Measurements from ENCODE around the gene ARHGEF7.
A peak's percentile ranks its signal among the peaks of the same experiment; 100 is the strongest.

The ARHGEF7 gene

DNA sequence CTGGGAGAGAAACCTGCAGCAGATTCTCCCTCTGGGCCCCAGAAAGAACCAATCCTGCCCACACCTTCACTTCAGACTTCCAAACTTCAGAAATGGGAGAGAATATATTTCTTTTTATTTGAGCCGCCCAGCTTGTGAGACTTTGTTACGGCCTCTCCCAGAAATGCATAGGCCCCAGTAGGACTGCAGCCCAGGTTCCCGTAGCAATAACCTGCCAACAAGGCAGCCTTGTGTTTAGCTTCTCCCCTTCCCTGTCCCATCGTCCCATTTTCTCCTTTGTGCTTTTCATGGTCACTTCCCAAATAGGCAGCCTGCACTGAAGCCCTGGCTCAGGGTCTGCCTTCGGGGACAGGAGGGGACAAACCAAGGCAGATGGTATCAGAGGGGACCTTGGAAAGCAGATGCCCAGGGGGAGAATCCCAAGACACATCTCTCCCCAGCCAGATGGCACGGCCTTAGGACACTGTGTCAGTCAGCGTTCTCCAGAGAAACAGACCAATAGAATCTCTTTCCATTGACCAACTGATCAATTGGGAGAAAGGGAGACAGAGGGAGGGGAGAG, 3.7 kb upstream of the ARHGEF7 start:
- no peak for DNase-seq (ENCODE audit: low spot score)

DNA sequence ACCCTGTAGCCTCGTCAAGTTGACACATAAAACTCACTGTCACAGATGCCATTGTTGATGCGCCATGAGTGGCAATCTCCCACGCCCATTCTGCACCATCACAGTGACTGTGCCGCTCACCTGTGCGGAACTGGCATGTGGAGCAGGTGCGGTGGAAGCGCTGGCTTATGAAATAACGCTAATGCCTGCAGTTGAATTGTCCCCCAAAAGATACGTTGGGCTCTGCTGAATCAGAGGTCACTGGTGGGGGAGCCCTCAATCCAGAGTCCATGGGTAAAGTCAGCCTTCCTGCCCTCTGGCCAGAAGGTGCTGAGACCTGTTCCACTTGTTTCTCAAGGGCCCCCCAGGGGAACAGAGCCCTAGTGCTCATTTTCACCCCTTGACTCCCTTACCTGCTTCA, 2.9 kb upstream of the ARHGEF7 start:
- DNase-seq (ENCODE audit: low spot score) = no peak

DNA sequence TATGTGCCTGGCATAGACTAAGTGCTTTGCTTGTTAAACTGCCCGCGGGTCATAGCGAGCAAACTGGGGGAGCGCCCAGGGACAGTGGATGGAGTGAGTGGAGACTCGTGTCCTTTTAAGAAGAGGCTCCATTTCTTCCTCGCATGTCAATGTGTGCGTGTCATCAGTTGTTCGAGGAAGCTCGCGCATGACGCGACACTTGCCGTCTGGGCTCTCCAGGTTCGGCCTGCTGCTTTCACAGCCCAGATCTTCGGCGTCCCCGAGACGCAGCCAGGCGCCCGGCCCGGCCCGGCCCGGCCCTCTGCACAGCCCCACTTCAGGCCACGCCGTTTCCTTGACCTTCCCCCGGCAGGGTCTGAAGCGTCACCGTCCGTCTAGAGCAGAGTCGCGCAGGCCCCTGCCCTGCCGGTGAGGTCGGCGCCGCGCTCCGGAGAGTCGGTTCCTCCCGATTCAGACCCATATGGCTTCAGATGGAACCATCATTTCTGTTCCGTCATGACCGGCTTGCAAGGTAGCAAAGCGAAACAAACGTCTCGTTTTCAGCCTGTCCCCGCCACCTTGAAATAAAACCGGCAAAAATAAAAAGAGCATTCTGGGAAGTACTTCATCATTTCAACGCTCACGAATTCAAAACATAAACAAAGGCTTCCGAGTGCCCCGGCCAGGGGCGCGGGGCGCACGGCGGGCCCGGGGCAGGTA, 599 bp upstream of the ARHGEF7 start:
- peak; percentile 51 for DNase-seq (ENCODE audit: low spot score)

DNA sequence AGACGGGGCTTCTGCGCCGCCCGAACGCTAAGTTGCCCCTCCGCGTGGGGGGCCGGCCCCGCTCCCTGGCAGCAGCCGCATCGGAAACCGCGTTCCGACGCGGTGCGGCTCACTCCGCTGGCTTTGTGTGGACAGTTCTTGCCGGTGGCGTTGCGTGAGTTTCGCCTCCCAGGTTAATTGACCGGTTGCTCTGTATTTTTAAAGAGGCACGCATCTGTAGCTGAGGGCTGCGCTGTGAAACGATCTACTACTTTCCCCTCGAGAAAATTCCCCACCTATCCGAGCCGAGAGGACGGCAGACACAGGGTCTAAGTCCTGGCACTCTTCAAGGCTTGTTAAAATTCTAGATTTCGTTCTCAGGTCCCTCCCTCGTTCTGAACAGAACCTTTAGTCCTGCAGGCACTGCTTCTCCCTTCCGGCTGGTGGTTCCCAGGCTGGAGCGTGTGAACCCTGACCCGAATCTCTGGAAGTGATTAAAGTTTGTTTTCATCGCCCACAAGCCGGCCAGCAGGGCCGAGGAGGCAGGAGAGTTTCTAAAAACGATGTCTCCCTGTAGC, 933 bp downstream of the ARHGEF7 start:
- peak; percentile 37 for DNase-seq (ENCODE audit: low spot score)

DNA sequence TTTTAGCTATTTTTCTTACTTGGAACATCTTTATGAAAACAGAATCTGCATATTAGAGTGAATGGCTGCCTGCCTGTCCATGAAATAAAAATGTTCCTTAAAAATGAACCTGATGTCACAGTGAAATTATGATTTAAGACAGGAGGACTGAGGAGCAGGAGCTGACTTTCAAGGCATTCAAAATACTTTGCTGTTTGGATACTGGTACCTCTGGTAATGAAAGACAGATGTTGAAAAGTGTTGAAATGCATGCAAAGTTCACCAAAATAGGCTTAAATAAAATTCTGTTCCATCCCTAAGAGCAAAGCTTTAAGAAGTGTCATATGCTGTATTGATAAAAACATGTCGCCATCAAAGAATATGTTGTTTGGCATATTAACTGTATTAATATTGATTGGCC, 1.7 kb downstream of the ARHGEF7 start:
- no peak for DNase-seq (ENCODE audit: low spot score)

DNA sequence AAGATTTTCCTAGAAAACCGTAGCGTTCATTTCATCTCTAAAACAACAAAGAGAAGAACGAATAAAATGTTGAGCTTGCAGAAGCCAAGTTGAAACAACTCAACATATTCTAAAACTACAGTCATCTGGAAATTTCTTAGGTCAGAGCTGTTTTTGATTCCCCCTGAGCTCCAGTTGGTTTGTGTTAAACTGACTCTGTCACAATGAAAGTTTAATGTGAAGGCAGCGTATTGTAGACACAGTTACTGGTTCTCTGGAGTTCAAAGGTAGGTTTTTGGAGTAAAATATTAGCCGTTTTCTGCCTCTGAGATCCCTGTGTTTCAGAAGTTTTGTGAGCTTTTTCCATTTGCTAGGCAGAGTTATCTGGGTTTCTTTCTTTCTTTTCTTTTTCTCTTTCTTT, 2.2 kb downstream of the ARHGEF7 start:
- DNase-seq (ENCODE audit: low spot score) = no peak

DNA sequence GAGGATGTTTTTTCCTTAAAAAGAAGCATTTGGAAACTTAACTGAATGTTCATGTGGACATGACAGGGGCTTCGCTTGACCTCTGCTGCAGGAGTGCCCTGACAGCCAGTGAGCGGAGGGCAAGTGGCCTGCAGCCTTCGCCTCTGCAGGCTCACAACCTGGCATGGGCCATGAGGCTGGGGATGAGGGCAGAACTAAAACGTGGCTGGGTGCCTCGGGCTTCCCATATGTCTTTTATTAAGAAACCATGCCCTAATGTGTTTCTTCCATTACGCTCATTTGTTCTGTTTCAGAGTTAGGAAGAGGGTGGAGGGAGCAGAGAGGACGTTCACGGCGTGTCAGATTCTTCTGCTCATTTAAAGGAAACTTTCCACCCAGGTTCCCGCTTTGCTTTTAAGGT, 2.9 kb downstream of the ARHGEF7 start:
- DNase-seq (ENCODE audit: low spot score) = no peak

DNA sequence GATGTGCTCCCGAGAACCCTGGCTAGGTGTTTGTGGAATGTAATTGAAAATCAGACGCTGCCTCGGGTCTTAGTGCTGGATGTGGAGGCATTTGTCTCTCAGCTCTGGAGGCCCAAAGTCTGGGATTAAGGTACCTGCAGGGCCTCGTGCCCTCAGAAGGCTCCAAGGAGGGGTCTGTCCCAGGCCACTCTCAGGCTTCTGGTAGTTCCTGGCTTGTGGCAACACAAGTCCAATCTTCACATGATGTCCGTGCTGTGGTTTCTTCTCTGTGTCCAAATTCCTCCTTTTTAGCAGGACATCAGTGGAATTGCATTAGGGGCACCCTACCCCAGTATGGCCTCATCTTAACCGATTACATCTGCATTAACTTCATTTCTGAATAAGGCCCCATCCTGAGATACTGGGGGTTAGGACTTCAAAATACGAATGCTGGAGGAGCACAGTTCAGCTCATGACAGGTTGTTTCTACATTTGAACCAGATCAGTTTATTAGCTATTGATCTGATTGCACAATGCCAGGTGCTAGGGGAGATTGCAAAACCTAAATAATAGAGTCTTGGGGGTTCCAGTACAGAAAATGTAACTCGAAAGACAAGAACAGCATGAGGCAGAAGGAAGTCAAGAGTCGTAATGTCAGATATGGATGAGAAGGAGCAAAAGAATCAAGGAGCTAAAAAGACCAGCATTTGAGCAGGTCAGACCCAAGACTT, 3.9 kb downstream of the ARHGEF7 start:
- DNase-seq (ENCODE audit: low spot score) = no peak

DNA sequence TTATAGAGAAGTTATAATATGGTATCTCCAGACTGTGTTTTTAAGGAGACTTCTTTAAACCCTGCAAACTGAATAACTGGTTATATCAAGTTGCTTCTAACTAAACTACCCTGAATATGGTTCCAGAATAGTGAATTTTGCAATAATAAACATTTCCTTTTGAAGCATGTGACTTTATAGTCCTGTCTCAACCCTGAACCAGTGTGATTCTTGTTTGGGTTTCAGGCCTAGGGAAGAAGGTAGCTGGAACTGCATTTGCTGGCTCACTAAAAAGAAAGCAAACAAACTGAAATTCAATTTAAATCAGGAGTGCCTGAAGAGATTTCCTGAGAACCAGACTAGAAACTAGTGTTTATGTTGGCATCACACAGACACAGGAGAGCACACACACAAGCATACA, 4.9 kb downstream of the ARHGEF7 start:
- no peak for DNase-seq (ENCODE audit: low spot score)

DNA sequence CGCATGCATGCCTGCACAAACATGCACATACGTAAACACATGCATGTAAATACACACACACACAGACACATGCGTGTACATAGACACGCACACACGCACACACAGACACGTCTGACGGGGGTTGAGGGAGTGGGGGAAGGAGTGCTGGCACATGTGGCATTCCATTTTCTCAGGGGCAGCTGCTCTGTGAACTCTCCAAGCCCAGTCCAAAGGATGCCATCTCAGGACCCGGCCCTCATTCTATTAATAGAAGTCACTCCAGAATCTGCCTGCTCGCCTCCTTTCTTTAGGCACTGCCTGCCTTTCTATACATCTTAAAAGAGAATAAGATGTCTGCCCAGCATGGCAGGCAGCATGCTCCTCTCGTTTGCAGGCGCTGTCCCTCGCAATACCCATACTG, 5.3 kb downstream of the ARHGEF7 start:
- no peak for DNase-seq (ENCODE audit: low spot score)

DNA sequence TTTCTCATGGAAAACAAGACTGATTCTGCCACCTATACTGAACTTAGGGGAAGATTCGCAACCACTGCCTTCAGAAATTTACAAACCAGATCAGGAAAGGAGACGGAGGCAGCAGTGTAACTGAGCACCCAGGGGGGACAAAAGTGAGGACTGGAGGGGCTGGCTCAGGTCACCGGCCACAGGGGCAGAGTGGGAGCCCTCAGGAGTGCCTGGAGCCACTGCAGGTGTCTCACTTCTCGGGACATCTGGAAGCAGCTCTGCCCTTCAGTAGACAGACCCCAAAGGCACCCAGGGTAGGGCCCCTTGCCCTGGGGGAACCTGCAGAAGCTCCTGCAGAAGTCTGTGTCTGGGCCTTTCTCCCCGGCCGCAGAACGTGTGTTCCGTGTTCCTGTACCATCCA, 5.8 kb downstream of the ARHGEF7 start:
- DNase-seq (ENCODE audit: low spot score) = no peak

DNA sequence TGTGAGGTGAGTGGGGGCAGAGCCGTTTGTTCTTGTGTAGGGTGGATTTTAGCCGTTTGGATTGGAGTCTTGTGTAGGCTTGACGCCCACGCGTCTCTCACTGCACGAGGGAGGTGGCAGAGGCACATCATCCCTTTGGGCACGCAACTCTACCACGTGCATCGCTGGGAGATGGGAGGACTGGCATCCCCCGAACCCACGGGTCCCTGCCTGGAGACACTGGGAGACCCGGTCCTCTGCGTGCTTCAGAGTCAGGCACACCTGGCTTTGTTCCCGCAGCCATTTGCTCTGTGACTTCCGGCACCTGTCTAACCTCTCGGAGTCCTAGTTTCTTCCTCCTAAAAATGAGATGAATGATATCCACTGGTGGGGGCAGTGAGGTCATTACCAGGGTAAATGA, 6.4 kb downstream of the ARHGEF7 start:
- no peak for DNase-seq (ENCODE audit: low spot score)

DNA sequence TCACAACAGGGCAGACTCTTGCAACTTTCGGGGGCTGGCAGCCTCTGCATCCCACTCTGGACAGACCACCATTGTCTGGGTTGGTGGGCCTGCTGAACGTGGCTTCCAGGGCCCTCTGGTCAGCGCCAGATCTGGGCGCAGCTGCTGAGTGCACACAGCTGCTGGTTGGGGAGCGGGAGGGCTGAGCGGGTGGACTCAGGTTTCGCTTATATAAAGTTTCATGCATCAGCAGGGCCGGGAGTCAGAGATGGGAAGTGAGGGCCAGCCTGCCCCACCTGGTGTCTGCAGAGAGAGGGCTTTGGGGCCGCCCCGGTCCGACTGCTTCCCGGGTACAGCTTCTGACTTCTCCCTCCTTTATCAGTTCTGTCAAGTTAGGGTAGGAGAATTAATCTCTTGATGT, 6.9 kb downstream of the ARHGEF7 start:
- DNase-seq (ENCODE audit: low spot score) = no peak

DNA sequence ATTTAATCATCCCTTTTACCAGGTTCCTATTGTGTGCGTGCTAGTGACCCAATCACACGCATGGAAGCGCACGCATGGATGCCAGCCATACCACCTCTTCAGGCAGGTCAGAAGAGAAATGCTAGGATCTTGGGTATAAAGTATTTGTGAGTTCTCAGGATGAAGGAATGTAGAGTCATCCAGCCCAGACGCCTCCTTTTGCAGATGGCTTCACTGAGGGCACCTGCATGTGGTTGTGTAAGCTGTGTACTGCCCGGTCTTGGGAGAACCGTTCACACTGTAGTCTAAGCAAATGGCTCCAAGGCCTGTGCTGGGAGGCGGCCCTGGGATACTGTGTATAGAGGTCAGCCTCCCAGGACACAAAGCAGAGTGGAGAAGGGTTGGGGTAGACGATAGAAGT, 7.5 kb downstream of the ARHGEF7 start:
- DNase-seq (ENCODE audit: low spot score) = no peak

DNA sequence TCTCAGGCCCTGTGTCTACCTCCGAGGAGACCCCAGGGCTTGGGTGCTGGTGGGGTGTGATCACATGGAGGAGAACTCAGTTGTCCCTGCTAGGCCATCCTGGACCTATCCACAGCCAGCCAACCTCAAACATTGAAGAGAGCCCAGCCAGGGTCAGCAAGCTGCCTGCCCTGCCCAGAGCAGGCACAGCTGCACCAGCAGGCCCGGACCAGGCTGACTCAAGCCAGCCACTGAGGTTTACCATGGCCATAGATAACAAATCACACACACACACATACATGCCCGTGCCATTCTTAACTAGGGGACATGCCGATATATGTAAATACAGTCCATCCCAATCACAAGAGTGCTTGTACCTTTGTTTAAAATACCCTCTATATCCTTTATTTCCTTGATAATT, 8.1 kb downstream of the ARHGEF7 start:
- DNase-seq (ENCODE audit: low spot score) = no peak

DNA sequence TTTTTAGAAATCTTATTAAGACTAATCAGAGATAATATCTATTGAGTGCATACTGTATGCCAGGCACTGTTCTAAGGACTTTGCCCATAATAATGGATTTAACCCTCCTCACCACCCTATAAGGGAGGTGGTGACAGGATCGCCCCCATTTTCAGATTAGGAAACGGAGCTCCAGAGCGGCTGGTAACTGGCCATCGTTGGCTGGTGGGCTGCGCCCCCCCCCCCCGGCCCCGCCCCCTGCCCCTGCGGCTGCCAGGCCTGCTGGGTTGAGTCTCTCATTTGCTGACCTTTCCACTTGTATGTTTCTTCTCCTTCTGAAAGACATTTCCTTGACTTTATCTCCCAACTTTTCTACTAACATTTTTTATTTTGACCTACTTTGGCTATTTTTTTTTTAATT, 8.5 kb downstream of the ARHGEF7 start:
- DNase-seq (ENCODE audit: low spot score) = no peak

DNA sequence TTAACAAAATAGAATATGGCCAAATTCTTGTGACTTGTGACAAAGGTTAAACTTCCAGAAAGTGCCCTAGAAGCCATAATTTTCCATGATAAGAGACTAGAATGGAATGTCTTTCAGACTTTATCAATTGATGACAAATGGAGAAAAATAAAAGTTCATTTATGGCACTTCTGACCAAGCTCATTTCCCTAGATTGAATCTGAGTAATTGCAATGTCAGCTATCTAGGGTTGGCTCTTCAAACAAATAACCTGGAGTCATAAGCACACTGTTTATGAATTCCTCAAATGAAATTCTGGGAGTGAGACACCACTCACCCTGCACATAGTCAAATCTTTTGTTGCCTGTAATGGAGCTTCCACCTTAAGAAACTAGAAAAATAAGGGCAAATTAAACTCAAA, 11.4 kb downstream of the ARHGEF7 start:
- DNase-seq (ENCODE audit: low spot score) = no peak

DNA sequence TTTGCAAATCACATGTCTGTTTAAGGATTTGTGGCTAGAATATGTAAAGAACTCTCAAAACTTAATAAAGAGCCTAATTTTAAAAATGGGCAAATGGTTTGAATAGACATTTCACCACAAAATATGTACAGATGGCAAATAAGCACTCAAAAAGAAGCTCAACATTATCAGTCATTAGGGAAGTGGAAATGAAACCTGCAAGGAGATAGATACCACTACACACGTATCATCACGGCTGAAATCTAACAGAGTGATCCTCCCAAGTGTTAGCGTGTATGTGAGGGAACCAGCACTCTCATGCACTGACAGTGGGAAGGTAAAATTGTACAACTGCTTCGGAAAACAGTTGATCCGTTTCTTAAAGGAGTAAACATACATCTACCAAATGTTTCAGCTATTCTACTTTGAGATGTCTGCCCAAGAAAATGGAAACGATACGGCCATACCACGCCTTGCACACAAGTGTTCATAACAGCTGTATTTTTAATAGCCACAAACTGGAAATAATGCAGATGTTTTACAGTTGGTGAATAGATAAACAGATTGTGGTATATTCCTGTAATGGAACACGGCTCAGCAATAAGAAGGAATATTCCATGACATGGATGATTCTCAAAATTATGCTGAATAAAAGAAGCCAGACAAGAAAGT, 14.5 kb downstream of the ARHGEF7 start:
- DNase-seq (ENCODE audit: low spot score) = no peak

DNA sequence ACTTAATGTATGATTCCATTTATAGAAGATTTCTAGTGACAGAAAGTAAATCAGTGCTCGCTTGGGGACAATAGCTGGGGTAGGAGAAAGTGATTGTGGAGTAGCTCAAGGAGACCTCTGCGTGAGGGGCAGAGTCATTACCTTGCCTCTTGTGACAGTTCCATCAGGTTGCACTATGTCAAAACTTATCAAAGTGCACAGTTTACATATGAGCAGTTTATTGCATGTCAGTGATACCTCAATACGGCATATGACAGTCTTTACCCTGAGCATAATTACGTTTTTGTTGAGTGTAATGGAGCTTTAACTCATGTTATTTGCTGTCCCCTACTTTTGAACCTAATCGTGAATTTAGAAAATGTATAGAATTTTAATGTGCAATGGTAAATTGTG, 15.0 kb downstream of the ARHGEF7 start:
- no peak for DNase-seq (ENCODE audit: low spot score)

DNA sequence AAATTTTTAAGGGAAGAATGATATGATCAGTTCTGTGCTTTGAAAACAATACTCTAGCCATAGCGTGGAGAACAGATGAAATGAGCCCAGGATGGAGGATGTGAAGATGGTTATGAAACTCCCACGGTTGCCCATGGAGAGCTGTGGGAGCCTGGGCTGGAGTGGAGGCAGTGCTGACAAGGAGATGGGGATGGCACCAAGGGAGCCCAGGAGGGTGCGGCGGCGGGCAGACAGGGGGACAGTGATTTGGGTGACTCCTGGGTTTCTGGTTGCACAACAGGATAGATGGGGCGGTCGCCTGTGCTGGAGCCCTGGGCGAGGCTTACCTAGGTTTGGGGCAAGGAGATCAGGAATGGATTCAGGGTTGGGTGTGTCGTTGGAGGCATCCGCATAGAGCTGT, 15.9 kb downstream of the ARHGEF7 start:
- DNase-seq (ENCODE audit: low spot score) = no peak

DNA sequence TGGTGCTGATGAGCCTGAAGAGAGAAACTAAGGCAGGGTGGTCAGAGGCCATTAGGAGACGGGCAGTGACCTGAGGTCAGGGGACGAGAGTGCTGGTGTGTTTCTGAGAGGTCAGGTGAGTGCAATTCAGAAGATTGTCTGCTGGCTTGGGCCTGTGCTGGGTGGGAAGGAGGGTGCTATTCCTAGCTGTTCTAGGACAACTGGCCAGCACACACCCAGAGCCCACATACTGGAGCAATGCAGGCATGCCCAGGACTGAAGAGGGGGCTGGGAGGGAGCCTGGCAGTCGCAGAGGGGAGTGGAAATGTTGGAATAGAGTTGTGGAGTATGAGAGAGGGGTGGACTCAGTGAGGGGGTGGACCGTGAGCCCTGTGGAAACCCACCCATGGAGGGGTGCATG, 16.5 kb downstream of the ARHGEF7 start:
- no peak for DNase-seq (ENCODE audit: low spot score)

DNA sequence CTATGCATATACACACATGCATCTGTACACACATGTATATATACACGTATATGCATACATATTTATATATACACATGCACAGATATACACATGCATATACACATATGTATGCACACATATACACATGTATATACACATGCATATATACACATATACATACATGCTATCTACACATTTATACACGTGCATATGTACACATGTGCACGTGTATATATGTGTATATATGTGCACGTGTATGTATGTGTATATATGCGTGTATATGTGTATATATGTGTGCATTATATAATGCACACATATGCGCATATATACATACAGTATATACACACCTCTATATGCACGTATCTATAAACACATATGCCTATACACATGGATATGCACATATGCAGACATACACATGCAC, 17.8 kb downstream of the ARHGEF7 start:
- no peak for DNase-seq (ENCODE audit: low spot score)

DNA sequence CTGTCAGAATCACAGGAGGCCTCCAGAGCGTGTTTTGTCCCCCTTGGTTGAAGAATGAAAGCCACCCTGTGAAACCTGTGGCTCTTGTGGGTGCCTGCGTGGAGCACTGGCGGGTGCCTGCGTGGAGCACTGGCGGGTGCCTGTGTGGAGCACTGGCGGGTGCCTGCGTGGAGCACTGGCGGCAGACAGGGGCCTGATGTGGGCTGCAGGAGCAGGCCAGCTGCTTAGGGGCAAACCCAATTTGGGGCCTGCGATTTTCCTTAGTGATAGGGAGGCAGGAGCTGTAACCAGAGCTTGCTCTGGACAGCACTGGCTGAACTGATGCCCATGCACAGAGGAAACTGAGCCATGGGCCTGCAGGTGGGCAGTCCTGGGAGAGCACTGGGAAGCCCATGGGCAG, 24.3 kb downstream of the ARHGEF7 start:
- no peak for DNase-seq (ENCODE audit: low spot score)

All from cerebellar cortex (tissue), 1 donor.